Measurements from ENCODE around the gene PSG4.
"Not testable (repeated sequence)": the region's sequence is repeated elsewhere in the genome, so short reads cannot be mapped to it uniquely, and the experiment has no call there.

- TF ChIP-seq POLR2AphosphoS5, CTCF (IDR thresholded peaks at IDR 0.05): not testable (repeated sequence)
These were observed 55.6 kb downstream of the PSG4 start for GRCh38 chr19:43149788-43150187.
